ENCODE measurements around the gene SLC7A14. TPM values are rescaled to one million over a fixed set of nuclear protein-coding genes. Genes with fewer than 3 reads are reported as not detected.

SLC7A14 gene
- total and polyA plus RNA-seq, 2 of the 4 experiments (the other 2 are of a cell fraction) = 2.7 to 6.8 TPM

GRCh38 chr3:170471149-170471548 is 114.7 kb downstream of the SLC7A14 start:
- no CpG with 5 or more reads among the region's 3 CpGs for WGBS, 2 experiments (ENCODE audit: extremely low coverage in 2 of 2, insufficient read length in 1 of 2)
- peak overlapping the region; percentile 62 for H3K18ac ChIP-seq (ENCODE audit: low read depth, low read length)
- H3K4me1 ChIP-seq (ENCODE audit: control insufficient read depth, insufficient read depth, low read length) = peaks cover 35% of the 10 kb centered on the region
- H4K91ac ChIP-seq (ENCODE audit: insufficient read depth, low read depth, low read length) = peak overlapping the region; percentile 57; the same call in 1 of the 2 replicates
- ChIA-PET POLR2A (ENCODE audit: unreplicated experiment) (no interaction called here), CTCF (interaction anchor here (0.7 kb wide), 1 partner anchor 902 kb away, joined by 3 read pairs; no protein-coding TSS in a partner anchor)
- H3K23ac ChIP-seq (ENCODE audit: low read depth, low read length) = peak overlapping the region; percentile 86; the same call in 1 of the 2 replicates
- intact Hi-C loops (cut with micrococcal nuclease) (no loop called here), dilution Hi-C loops (cut with HindIII; ENCODE audit: low sequenced_read_pairs, unreplicated experiment) (no loop called here), in situ Hi-C loops (cut with MboI; ENCODE audit: low sequenced_read_pairs) (no loop called here)
- H3K56ac ChIP-seq (ENCODE audit: extremely low read depth, insufficient read depth, low read length) = peak overlapping the region; percentile 2; the same call in 1 of the 2 replicates
- peak overlapping the region; percentile 78 for H3K4ac ChIP-seq (ENCODE audit: low read depth, low read length)
- no peak overlapping the region; the same call in 1 of the 2 replicates for H3K9ac ChIP-seq (ENCODE audit: low read depth, low read length)
- H4K5ac ChIP-seq (ENCODE audit: low read depth, low read length) = peak overlapping the region; percentile 85; the same call in 1 of the 2 replicates
- peaks cover 4% of the 10 kb centered on the region; the same call in 1 of the 2 replicates for H4K20me1 ChIP-seq (ENCODE audit: insufficient read depth, low read length)
- no peak overlapping the region for H3K4me3 ChIP-seq (ENCODE audit: insufficient read depth, low read depth, low read length)
- ATAC-seq (ENCODE audit: low read depth) (peak; percentile 42), DNase-seq (peak; percentile 68)
- peak overlapping the region; percentile 66; the same call in 1 of the 2 replicates for H3K14ac ChIP-seq (replicated peaks; ENCODE audit: low read depth, low read length)
- no TSS peak for BruUV-seq (replicated peaks)
- H2BK20ac ChIP-seq (ENCODE audit: low read depth, low read length) = peak overlapping the region; percentile 75; the same call in 1 of the 2 replicates
- H3K79me1 ChIP-seq (ENCODE audit: low read depth in 1 of 2, low read length in 2 of 2) = peaks cover 0 to 2% of the 10 kb centered on the region in 2 experiments; a peak in 1 of 4 replicates
- peak overlapping the region; percentile 90 for H3K27ac ChIP-seq (ENCODE audit: insufficient read depth, low read length)
- H3K9me1 ChIP-seq (ENCODE audit: insufficient read depth, low read length) = peaks cover 13% of the 10 kb centered on the region
- peak overlapping the region; percentile 80 for H2BK120ac ChIP-seq (ENCODE audit: low read depth, low read length)
- H3K4me2 ChIP-seq (ENCODE audit: low read depth, low read length) = peak overlapping the region; percentile 45
- H2BK15ac ChIP-seq (ENCODE audit: low read depth, low read length) = peak overlapping the region; percentile 44; the same call in 2 of the 3 replicates
- no peaks in the 10 kb centered on the region for H3K36me3 ChIP-seq (ENCODE audit: control insufficient read depth, insufficient read depth, low read length)
- H2AFZ ChIP-seq (replicated peaks; ENCODE audit: low read length, poor library complexity) = peak overlapping the region; percentile 33
- H2BK5ac ChIP-seq (ENCODE audit: low read depth, low read length, poor library complexity, severe bottlenecking) = peak overlapping the region; percentile 59
- TF ChIP-seq MXI1 (IDR thresholded peaks at IDR 0.05; ENCODE audit: borderline replicate concordance, low read depth, low read length) (no peak), CTCF (conservative IDR thresholded peaks at IDR 0.05; ENCODE audit: low read depth, low read length) (no peak), CHD1 (IDR thresholded peaks at IDR 0.05; ENCODE audit: low read depth, low read length) (no peak), CEBPB (IDR thresholded peaks at IDR 0.05; ENCODE audit: low read depth, low read length) (no peak), POLR2A (IDR thresholded peaks at IDR 0.05; ENCODE audit: low read depth, low read length) (no peak), MAZ (IDR thresholded peaks at IDR 0.05; ENCODE audit: borderline replicate concordance, low read depth, low read length) (no peak)
- H2AK9ac ChIP-seq (replicated peaks; ENCODE audit: low read depth, low read length, poor library complexity) = peak overlapping the region; percentile 83
- H2AK5ac ChIP-seq (ENCODE audit: low read depth, low read length) = peak overlapping the region; percentile 89
- H3K27me3 ChIP-seq (ENCODE audit: control insufficient read depth, insufficient read depth, low read length) = no peaks in the 10 kb centered on the region
- H4K8ac ChIP-seq (ENCODE audit: low read depth in 2 of 2, low read length in 2 of 2) = peak overlapping the region in 1 of 2 experiments; percentile 52; a peak in 2 of 4 replicates
- no peaks in the 10 kb centered on the region for H3K9me3 ChIP-seq (ENCODE audit: control insufficient read depth, insufficient read depth, low read length)

Measured in IMR-90 (cell line).